Endothelial cell of umbilical vein (primary cell): ENCODE measurements around the gene FABP1.

ENCODE experiments used
- EZH2 ChIP-seq: IDR thresholded peaks from 2 replicates; pipeline ENCODE4 v1.6.1; 2012; ENCODE audit warnings: borderline replicate concordance, low read depth, mild to moderate bottlenecking, moderate library complexity, low read length, inconsistent platforms; ENCODE audit not compliant: severe bottlenecking
- JUN ChIP-seq: IDR thresholded peaks from 2 replicates; pipeline ENCODE4 v1.6.1; 2011; ENCODE audit warnings: borderline replicate concordance, low read depth; ENCODE audit not compliant: insufficient read length, insufficient read depth
- MYC ChIP-seq: IDR thresholded peaks from one replicate; pipeline ENCODE4 v1.6.1; 2011; ENCODE audit warnings: mild to moderate bottlenecking, low read depth, low read length
- POLR2A ChIP-seq: IDR thresholded peaks from 2 replicates; pipeline ENCODE4 v1.6.1; 2012; ENCODE audit warnings: low read depth, mild to moderate bottlenecking, control low read depth, low read length
- POLR2AphosphoS5 ChIP-seq: IDR thresholded peaks from 2 replicates; pipeline ENCODE4 v1.6.1; 2012; ENCODE audit warnings: low read depth, mild to moderate bottlenecking, control low read depth, low read length, moderate library complexity; ENCODE audit not compliant: insufficient read depth
- TF ChIP-seq, protein P1 (sequence below), 2 donors: IDR thresholded peaks; 1 replicate in 1 of 2; 2 replicates in 1 of 2; pipeline ENCODE4 v1.5.1; 2011; ENCODE audit warnings: low read length in 2 of 2, mild to moderate bottlenecking in 2 of 2, moderate library complexity in 2 of 2, control low read depth in 1 of 2, inconsistent platforms in 1 of 2, low read depth in 1 of 2; ENCODE audit not compliant: insufficient read depth in 1 of 2; ENCODE audit errors: extremely low read depth in 1 of 2
- TF ChIP-seq, protein P2 (sequence below): IDR thresholded peaks from 2 replicates; pipeline ENCODE4 v1.6.1; 2011; ENCODE audit not compliant: insufficient read depth, insufficient read length

- TF ChIP-seq, protein P1, sequence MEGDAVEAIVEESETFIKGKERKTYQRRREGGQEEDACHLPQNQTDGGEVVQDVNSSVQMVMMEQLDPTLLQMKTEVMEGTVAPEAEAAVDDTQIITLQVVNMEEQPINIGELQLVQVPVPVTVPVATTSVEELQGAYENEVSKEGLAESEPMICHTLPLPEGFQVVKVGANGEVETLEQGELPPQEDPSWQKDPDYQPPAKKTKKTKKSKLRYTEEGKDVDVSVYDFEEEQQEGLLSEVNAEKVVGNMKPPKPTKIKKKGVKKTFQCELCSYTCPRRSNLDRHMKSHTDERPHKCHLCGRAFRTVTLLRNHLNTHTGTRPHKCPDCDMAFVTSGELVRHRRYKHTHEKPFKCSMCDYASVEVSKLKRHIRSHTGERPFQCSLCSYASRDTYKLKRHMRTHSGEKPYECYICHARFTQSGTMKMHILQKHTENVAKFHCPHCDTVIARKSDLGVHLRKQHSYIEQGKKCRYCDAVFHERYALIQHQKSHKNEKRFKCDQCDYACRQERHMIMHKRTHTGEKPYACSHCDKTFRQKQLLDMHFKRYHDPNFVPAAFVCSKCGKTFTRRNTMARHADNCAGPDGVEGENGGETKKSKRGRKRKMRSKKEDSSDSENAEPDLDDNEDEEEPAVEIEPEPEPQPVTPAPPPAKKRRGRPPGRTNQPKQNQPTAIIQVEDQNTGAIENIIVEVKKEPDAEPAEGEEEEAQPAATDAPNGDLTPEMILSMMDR (IDR thresholded peaks at IDR 0.05; ENCODE audit: extremely low read depth in 1 of 2, insufficient read depth in 1 of 2, low read depth in 1 of 2, low read length in 2 of 2): no peak
- no peak for TF ChIP-seq EZH2
- TF ChIP-seq POLR2A: no peak
- no peak for TF ChIP-seq POLR2AphosphoS5
- no peak for TF ChIP-seq MYC
- TF ChIP-seq, protein P2, sequence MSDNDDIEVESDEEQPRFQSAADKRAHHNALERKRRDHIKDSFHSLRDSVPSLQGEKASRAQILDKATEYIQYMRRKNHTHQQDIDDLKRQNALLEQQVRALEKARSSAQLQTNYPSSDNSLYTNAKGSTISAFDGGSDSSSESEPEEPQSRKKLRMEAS: no peak
- no peak for TF ChIP-seq JUN
Observed at GRCh38 chr2:88077080-88077479, 50.8 kb downstream of the FABP1 start.
